Measurements from ENCODE around the gene NHLRC3. TPM values are rescaled to one million over a fixed set of nuclear protein-coding genes. Genes with fewer than 3 reads are reported as not detected.

NHLRC3 gene
- total and polyA plus RNA-seq, 4 donors: 5.4 to 35.9 (median 19.7) TPM

DNA sequence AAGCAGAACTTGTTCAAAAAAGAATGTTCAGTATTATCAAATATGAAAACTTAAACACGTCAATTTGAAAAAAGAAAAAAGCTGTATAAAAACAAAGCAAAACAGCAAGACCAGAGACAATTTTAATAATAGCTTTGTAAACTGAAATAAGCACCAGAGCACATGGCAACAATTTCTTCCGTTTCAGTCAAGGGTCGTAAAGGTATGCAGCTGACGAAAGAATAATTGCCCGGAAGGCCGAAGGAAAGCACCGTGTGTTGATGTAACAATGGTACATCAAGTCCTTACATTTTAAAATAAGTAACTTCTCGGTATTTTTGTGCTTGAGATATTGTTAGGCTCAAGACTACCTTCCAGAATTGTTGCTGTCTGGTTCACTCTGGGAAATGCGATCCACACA lies 2.0 kb upstream of the NHLRC3 start:
- Histone ChIP-seq H3K27ac (ENCODE audit: low read depth in 1 of 2, low read length in 2 of 2) (no peak overlapping the region), H3K36me3 (ENCODE audit: control insufficient read depth in 1 of 2, insufficient read depth in 2 of 2, low read length in 1 of 2) (no peaks in the 10 kb centered on the region), H3K4me1 (ENCODE audit: control insufficient read depth in 1 of 2, insufficient read depth in 2 of 2, low read length in 2 of 2) (no peaks in the 10 kb centered on the region), H3K27me3 (ENCODE audit: control insufficient read depth in 1 of 2, insufficient read depth in 2 of 2, low read length in 1 of 2) (no peaks in the 10 kb centered on the region), H3K9me3 (ENCODE audit: control insufficient read depth, low read length) (no peaks in the 10 kb centered on the region), H3K4me3 (ENCODE audit: low read length in 2 of 2) (peak overlapping the region; percentile 78 to 100)
- intact Hi-C loops (cut with DNase I): loop anchor here in 1 of 2 donors (10.0 kb wide), 1 partner anchor 619 kb away; the partner anchor contains the start of gene COG6
- ATAC-seq (ENCODE audit: low FRiP score) (no peak), DNase-seq (no peak)
- WGBS, 2 donors: 0 to 1% methylated on average over 9 of the region's 9 CpGs

DNA sequence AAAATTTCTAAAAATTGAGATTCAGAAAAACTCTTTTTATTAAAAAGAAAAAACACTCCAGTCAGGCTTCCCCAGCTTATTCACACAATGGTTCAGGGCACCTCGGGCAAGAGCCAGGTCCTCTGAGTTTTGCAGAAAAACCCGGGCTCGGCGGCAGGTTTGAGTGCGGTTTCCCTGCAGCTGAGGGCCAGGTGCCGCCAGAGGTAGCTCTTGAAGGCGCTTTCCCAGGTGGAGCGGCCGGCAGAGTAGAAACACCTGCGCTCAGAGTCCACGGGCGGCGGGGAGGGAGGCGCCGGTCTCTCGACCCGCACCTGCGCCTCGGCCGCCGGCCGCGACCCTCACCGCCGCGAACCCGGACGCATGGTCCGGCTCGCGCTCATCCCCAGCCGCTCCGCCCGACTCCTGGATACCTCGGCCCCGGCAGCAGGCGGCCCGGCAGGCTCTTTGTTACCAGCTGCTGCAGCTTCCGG lies 811 bp upstream of the NHLRC3 start:
- Histone ChIP-seq H3K36me3 (ENCODE audit: control insufficient read depth in 1 of 2, insufficient read depth in 2 of 2, low read length in 1 of 2) (no peaks in the 10 kb centered on the region), H3K9me3 (ENCODE audit: control insufficient read depth, low read length) (no peaks in the 10 kb centered on the region), H3K27ac (ENCODE audit: low read depth in 1 of 2, low read length in 2 of 2) (peak overlapping the region in 1 of 2 donors; percentile 64), H3K27me3 (ENCODE audit: control insufficient read depth in 1 of 2, insufficient read depth in 2 of 2, low read length in 1 of 2) (no peaks in the 10 kb centered on the region), H3K4me3 (ENCODE audit: low read length in 2 of 2) (peak overlapping the region; percentile 78 to 100), H3K4me1 (ENCODE audit: control insufficient read depth in 1 of 2, insufficient read depth in 2 of 2, low read length in 2 of 2) (no peaks in the 10 kb centered on the region)
- intact Hi-C loops (cut with DNase I): loop anchor here in 1 of 2 donors (10.0 kb wide), 1 partner anchor 617 kb away; the partner anchor contains the start of gene COG6
- DNase-seq (no peak), ATAC-seq (ENCODE audit: low FRiP score) (no peak)
- WGBS, 2 donors: 0 to 1% methylated on average over 33 to 39 of the region's 39 CpGs

GRCh38 chr13:39038569-39039030 lies 344 bp downstream of the NHLRC3 start:
- Histone ChIP-seq H3K36me3 (ENCODE audit: control insufficient read depth in 1 of 2, insufficient read depth in 2 of 2, low read length in 1 of 2) (no peaks in the 10 kb centered on the region), H3K27me3 (ENCODE audit: control insufficient read depth in 1 of 2, insufficient read depth in 2 of 2, low read length in 1 of 2) (no peaks in the 10 kb centered on the region), H3K4me1 (ENCODE audit: control insufficient read depth in 1 of 2, insufficient read depth in 2 of 2, low read length in 2 of 2) (no peaks in the 10 kb centered on the region), H3K27ac (ENCODE audit: low read depth in 1 of 2, low read length in 2 of 2) (peak overlapping the region in 1 of 2 donors; percentile 22), H3K4me3 (ENCODE audit: low read length in 2 of 2) (peak overlapping the region; percentile 78 to 96), H3K9me3 (ENCODE audit: control insufficient read depth, low read length) (no peaks in the 10 kb centered on the region)
- WGBS, 2 donors: 0 to 1% methylated on average over 15 of the region's 15 CpGs
- DNase-seq (peak in 1 of 2 donors; percentile 57), ATAC-seq (ENCODE audit: low FRiP score) (peak; percentile 44)
- intact Hi-C loops (cut with DNase I): loop anchor here in 1 of 2 donors (10.0 kb wide), 1 partner anchor 616 kb away; the partner anchor contains the start of gene COG6

DNA sequence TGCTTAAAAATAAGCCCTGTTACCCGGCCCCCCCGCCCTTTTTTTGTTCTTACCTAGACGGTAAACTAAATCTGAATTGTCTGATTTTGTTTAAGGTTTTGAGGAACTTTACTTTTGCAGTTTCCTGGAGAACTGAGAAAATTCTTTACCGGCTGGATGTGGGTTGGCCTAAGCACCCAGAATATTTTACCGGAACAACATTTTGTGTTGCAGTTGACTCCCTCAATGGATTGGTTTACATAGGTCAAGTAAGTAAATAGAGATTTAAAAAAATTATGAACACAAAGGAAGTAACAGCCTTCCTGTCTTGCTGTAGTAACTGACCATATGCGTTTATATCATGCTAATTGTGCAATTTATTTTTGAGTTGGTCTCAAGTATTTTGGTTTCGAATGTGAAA lies 785 bp downstream of the NHLRC3 start:
- peaks cover 0 to 2% of the 10 kb centered on the region in 2 donors for H3K36me3 ChIP-seq (ENCODE audit: control insufficient read depth in 1 of 2, insufficient read depth in 2 of 2, low read length in 1 of 2)
- intact Hi-C loops (cut with DNase I): loop anchor here in 1 of 2 donors (10.0 kb wide), 1 partner anchor 616 kb away; the partner anchor contains the start of gene COG6
- no peak for ATAC-seq (ENCODE audit: low FRiP score)
- H3K9me3 ChIP-seq (ENCODE audit: control insufficient read depth, low read length): no peaks in the 10 kb centered on the region
- peak overlapping the region; percentile 78 to 96 for H3K4me3 ChIP-seq (ENCODE audit: low read length in 2 of 2)
- no peaks in the 10 kb centered on the region for H3K4me1 ChIP-seq (ENCODE audit: control insufficient read depth in 1 of 2, insufficient read depth in 2 of 2, low read length in 2 of 2)
- 18 to 22% methylated on average over 7 of the region's 7 CpGs for WGBS, 2 donors
- H3K27me3 ChIP-seq (ENCODE audit: control insufficient read depth in 1 of 2, insufficient read depth in 2 of 2, low read length in 1 of 2): no peaks in the 10 kb centered on the region
- H3K27ac ChIP-seq (ENCODE audit: low read depth in 1 of 2, low read length in 2 of 2): no peak overlapping the region
- no peak for DNase-seq

DNA sequence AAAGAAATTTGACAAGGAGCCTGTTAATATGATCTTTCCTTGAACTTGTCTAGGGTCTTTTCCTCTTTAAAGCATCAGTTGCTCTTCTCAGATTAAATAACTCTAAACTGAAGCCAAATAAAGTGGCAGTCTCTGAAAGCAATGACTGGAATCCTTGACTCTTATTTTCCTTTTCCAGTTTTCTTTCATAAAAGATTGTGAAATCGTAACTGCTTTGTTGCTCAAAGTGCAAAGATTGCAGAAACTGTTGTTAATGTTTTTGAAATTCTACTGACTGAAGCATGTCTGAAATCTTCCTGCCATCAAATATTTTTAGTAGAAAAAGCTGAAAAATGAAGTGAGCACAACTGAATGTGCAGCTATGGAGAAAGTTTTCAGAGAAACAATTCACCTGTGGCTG lies 1.9 kb downstream of the NHLRC3 start:
- H3K27ac ChIP-seq (ENCODE audit: low read depth in 1 of 2, low read length in 2 of 2): no peak overlapping the region
- H3K4me1 ChIP-seq (ENCODE audit: control insufficient read depth in 1 of 2, insufficient read depth in 2 of 2, low read length in 2 of 2): no peaks in the 10 kb centered on the region
- ATAC-seq (ENCODE audit: low FRiP score): no peak
- no peaks in the 10 kb centered on the region for H3K27me3 ChIP-seq (ENCODE audit: control insufficient read depth in 1 of 2, insufficient read depth in 2 of 2, low read length in 1 of 2)
- peaks cover 0 to 2% of the 10 kb centered on the region in 2 donors for H3K36me3 ChIP-seq (ENCODE audit: control insufficient read depth in 1 of 2, insufficient read depth in 2 of 2, low read length in 1 of 2)
- H3K9me3 ChIP-seq (ENCODE audit: control insufficient read depth, low read length): no peaks in the 10 kb centered on the region
- 22 to 28% methylated on average over 1 of the region's 1 CpG for WGBS, 2 donors
- intact Hi-C loops (cut with DNase I): no loop called here
- H3K4me3 ChIP-seq (ENCODE audit: low read length in 2 of 2): no peak overlapping the region
- no peak for DNase-seq

DNA sequence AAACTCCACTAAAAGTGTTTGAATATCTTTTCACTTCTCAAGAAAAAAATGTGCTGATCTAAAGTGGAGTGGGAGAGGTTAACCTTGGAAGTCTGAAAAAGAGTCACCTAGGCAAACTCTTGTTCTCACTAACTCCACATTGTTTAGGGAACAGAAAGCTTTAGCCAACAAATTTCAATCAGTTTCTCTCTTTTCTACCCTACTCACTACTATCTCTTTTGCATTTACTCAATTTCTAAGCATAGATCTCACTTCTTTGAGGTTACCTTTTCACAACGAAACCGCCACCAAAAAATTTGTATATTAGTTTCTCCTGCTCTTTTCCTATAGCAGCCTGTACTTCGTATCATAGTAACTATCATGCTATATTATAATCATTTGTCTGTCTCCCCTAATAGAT lies 6.3 kb downstream of the NHLRC3 start:
- no peak for ATAC-seq (ENCODE audit: low FRiP score)
- H3K36me3 ChIP-seq (ENCODE audit: control insufficient read depth in 1 of 2, insufficient read depth in 2 of 2, low read length in 1 of 2): peaks cover 0 to 2% of the 10 kb centered on the region in 2 donors
- WGBS, 2 donors: 93 to 98% methylated on average over 3 of the region's 3 CpGs

DNA sequence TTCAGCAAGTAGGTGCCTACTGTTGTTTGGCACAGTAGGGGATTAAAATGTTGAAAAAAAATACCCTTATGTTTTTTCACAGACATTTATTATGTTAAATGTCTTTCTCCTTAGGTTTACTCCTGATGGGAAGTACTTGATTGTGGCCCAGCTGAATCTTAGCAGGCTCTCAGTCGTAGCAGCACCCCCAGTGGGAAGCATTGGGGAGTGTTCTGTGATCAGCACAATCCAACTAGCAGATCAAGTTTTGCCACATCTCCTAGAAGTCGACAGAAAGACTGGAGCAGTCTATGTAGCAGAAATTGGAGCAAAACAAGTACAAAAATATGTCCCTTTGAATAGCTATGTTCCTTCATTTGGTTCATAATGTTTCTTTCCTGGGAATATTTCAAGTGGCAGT lies 9.3 kb downstream of the NHLRC3 start:
- no peak overlapping the region for H3K4me3 ChIP-seq (ENCODE audit: low read length in 2 of 2)
- H3K9me3 ChIP-seq (ENCODE audit: control insufficient read depth, low read length): no peaks in the 10 kb centered on the region
- peaks cover 0 to 2% of the 10 kb centered on the region in 2 donors for H3K36me3 ChIP-seq (ENCODE audit: control insufficient read depth in 1 of 2, insufficient read depth in 2 of 2, low read length in 1 of 2)
- ATAC-seq (ENCODE audit: low FRiP score): no peak
- no peaks in the 10 kb centered on the region for H3K27me3 ChIP-seq (ENCODE audit: control insufficient read depth in 1 of 2, insufficient read depth in 2 of 2, low read length in 1 of 2)
- no peak overlapping the region for H3K27ac ChIP-seq (ENCODE audit: low read depth in 1 of 2, low read length in 2 of 2)
- DNase-seq: no peak
- H3K4me1 ChIP-seq (ENCODE audit: control insufficient read depth in 1 of 2, insufficient read depth in 2 of 2, low read length in 2 of 2): no peaks in the 10 kb centered on the region
- WGBS, 2 donors: 28 to 30% methylated on average over 2 of the region's 2 CpGs
- intact Hi-C loops (cut with DNase I): no loop called here

More for the DNA sequence above, 6.3 kb downstream of the NHLRC3 start:
- intact Hi-C loops (cut with DNase I): no loop called here
- Histone ChIP-seq H3K4me1 (ENCODE audit: control insufficient read depth in 1 of 2, insufficient read depth in 2 of 2, low read length in 2 of 2) (no peaks in the 10 kb centered on the region), H3K4me3 (ENCODE audit: low read length in 2 of 2) (no peak overlapping the region), H3K9me3 (ENCODE audit: control insufficient read depth, low read length) (no peaks in the 10 kb centered on the region), H3K27me3 (ENCODE audit: control insufficient read depth in 1 of 2, insufficient read depth in 2 of 2, low read length in 1 of 2) (no peaks in the 10 kb centered on the region), H3K27ac (ENCODE audit: low read depth in 1 of 2, low read length in 2 of 2) (no peak overlapping the region)
- DNase-seq: no peak

DNA sequence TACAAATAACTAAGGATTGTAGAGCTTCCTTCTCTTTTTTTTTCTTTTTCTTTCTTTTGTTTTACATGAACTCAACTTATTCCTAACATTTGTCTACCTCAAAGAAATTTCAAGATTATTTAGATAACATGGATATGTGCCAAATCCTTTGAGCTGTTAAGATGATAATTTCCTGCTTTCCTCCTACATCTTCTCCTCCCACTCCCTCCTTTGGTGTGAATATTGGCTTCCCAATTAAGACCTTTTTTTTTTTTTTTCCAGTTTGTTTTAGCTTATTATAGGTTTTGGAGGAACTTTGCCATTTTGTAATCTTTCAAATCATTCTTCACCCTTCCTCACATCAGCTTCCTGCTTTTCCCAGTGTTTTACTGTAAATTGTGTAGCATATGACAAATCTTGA lies 10.6 kb downstream of the NHLRC3 start:
- ATAC-seq (ENCODE audit: low FRiP score) (no peak), DNase-seq (no peak)
- Histone ChIP-seq H3K4me1 (ENCODE audit: control insufficient read depth in 1 of 2, insufficient read depth in 2 of 2, low read length in 2 of 2) (no peaks in the 10 kb centered on the region), H3K4me3 (ENCODE audit: low read length in 2 of 2) (no peak overlapping the region), H3K27ac (ENCODE audit: low read depth in 1 of 2, low read length in 2 of 2) (no peak overlapping the region), H3K9me3 (ENCODE audit: control insufficient read depth, low read length) (no peaks in the 10 kb centered on the region), H3K36me3 (ENCODE audit: control insufficient read depth in 1 of 2, insufficient read depth in 2 of 2, low read length in 1 of 2) (peaks cover 0 to 2% of the 10 kb centered on the region in 2 donors), H3K27me3 (ENCODE audit: control insufficient read depth in 1 of 2, insufficient read depth in 2 of 2, low read length in 1 of 2) (no peaks in the 10 kb centered on the region)
- intact Hi-C loops (cut with DNase I): no loop called here

GRCh38 chr13:39049274-39049673 lies 11.0 kb downstream of the NHLRC3 start:
- no peaks in the 10 kb centered on the region for H3K36me3 ChIP-seq (ENCODE audit: control insufficient read depth in 1 of 2, insufficient read depth in 2 of 2, low read length in 1 of 2)
- H3K4me1 ChIP-seq (ENCODE audit: control insufficient read depth in 1 of 2, insufficient read depth in 2 of 2, low read length in 2 of 2): no peaks in the 10 kb centered on the region
- ATAC-seq (ENCODE audit: low FRiP score) (no peak), DNase-seq (no peak)
- H3K27me3 ChIP-seq (ENCODE audit: control insufficient read depth in 1 of 2, insufficient read depth in 2 of 2, low read length in 1 of 2): no peaks in the 10 kb centered on the region
- no peak overlapping the region for H3K4me3 ChIP-seq (ENCODE audit: low read length in 2 of 2)
- WGBS, 2 donors: 87 to 92% methylated on average over 3 of the region's 3 CpGs
- H3K9me3 ChIP-seq (ENCODE audit: control insufficient read depth, low read length): no peaks in the 10 kb centered on the region
- intact Hi-C loops (cut with DNase I): no loop called here
- H3K27ac ChIP-seq (ENCODE audit: low read depth in 1 of 2, low read length in 2 of 2): no peak overlapping the region

All from aorta (tissue), 5 donors.